ENCODE data around the gene MTR. TPM values are rescaled to one million over a fixed set of nuclear protein-coding genes. Genes with fewer than 3 reads are reported as not detected.
"Not testable (repeated sequence)": the region's sequence is repeated elsewhere in the genome, so short reads cannot be mapped to it uniquely, and the experiment has no call there.

MTR gene
- total RNA-seq, 1 experiment from 2014 or later: 8.7 TPM

- DNase-seq: peak; percentile 56
- Histone ChIP-seq H3K36me3 (peaks cover 40% of the 10 kb centered on the region), H3K27me3 (no peaks in the 10 kb centered on the region), H3K4me3 (no peak overlapping the region), H3K9me3 (no peaks in the 10 kb centered on the region)
Measured at GRCh38 chr1:236844499-236845271, 49.6 kb downstream of the MTR start.

GRCh38 chr1:236845830-236846229 is 50.7 kb downstream of the MTR start:
- Histone ChIP-seq H3K9me3 (no peaks in the 10 kb centered on the region), H3K4me3 (no peak overlapping the region), H3K36me3 (peaks cover 42% of the 10 kb centered on the region), H3K27me3 (no peaks in the 10 kb centered on the region)
- DNase-seq: no peak

GRCh38 chr1:236848274-236848923 is 53.3 kb downstream of the MTR start:
- H3K27me3 ChIP-seq: no peaks in the 10 kb centered on the region
- DNase-seq: no peak
- H3K4me3 ChIP-seq: no peak overlapping the region
- H3K36me3 ChIP-seq: peaks cover 57% of the 10 kb centered on the region
- no peaks in the 10 kb centered on the region for H3K9me3 ChIP-seq

GRCh38 chr1:236850077-236850979 is 55.2 kb downstream of the MTR start:
- H3K4me3 ChIP-seq: no peak overlapping the region
- DNase-seq: no peak
- H3K27me3 ChIP-seq: no peaks in the 10 kb centered on the region
- H3K36me3 ChIP-seq: peaks cover 57% of the 10 kb centered on the region
- no peaks in the 10 kb centered on the region for H3K9me3 ChIP-seq

GRCh38 chr1:236851871-236852270 is 56.8 kb downstream of the MTR start:
- no peaks in the 10 kb centered on the region for H3K27me3 ChIP-seq
- no peaks in the 10 kb centered on the region for H3K9me3 ChIP-seq
- DNase-seq: no peak
- peaks cover 68% of the 10 kb centered on the region for H3K36me3 ChIP-seq
- H3K4me3 ChIP-seq: no peak overlapping the region

- H3K36me3 ChIP-seq: peaks cover 74% of the 10 kb centered on the region
- no peak overlapping the region for H3K4me3 ChIP-seq
- DNase-seq: peak; percentile 2
- H3K27me3 ChIP-seq: no peaks in the 10 kb centered on the region
- peaks cover 3% of the 10 kb centered on the region; the same call in 1 of the 2 replicates for H3K9me3 ChIP-seq
Measured at GRCh38 chr1:236853921-236854604, 59.0 kb downstream of the MTR start.

- no peak overlapping the region for H3K4me3 ChIP-seq
- peaks cover 3% of the 10 kb centered on the region; the same call in 1 of the 2 replicates for H3K9me3 ChIP-seq
- DNase-seq: peak; percentile 82
- no peaks in the 10 kb centered on the region for H3K27me3 ChIP-seq
- H3K36me3 ChIP-seq: peaks cover 79% of the 10 kb centered on the region
Measured at GRCh38 chr1:236854605-236854983, 59.5 kb downstream of the MTR start.

- H3K9me3 ChIP-seq, DNase-seq: not testable (repeated sequence)
- peaks cover 77% of the 10 kb centered on the region for H3K36me3 ChIP-seq
Measured at GRCh38 chr1:236856649-236857048, 61.6 kb downstream of the MTR start.

GRCh38 chr1:236858165-236858564 is 63.1 kb downstream of the MTR start:
- Histone ChIP-seq H3K9me3 (peaks cover 3% of the 10 kb centered on the region; the same call in 1 of the 2 replicates), H3K27me3 (no peaks in the 10 kb centered on the region), H3K36me3 (peaks cover 73% of the 10 kb centered on the region), H3K4me3 (no peak overlapping the region)
- peak; percentile 5 for DNase-seq

More at GRCh38 chr1:236856649-236857048, 61.6 kb downstream of the MTR start:
- not testable (repeated sequence) for H3K27me3 ChIP-seq, H3K4me3 ChIP-seq

- H3K4me3 ChIP-seq: no peak overlapping the region
- H3K9me3 ChIP-seq: peaks cover 3% of the 10 kb centered on the region; the same call in 1 of the 2 replicates
- peaks cover 77% of the 10 kb centered on the region for H3K36me3 ChIP-seq
- no peaks in the 10 kb centered on the region for H3K27me3 ChIP-seq
- no peak for DNase-seq
Measured at GRCh38 chr1:236860101-236860500, 65.0 kb downstream of the MTR start.

- DNase-seq: no peak
- peaks cover 3% of the 10 kb centered on the region; the same call in 1 of the 2 replicates for H3K9me3 ChIP-seq
- no peaks in the 10 kb centered on the region for H3K27me3 ChIP-seq
- H3K36me3 ChIP-seq: peaks cover 77% of the 10 kb centered on the region
- no peak overlapping the region for H3K4me3 ChIP-seq
Measured at GRCh38 chr1:236860674-236861073, 65.6 kb downstream of the MTR start.

- H3K27me3 ChIP-seq: no peaks in the 10 kb centered on the region
- no peak for DNase-seq
- H3K4me3 ChIP-seq: no peak overlapping the region
- peaks cover 3% of the 10 kb centered on the region; the same call in 1 of the 2 replicates for H3K9me3 ChIP-seq
- H3K36me3 ChIP-seq: peaks cover 77% of the 10 kb centered on the region
Measured at GRCh38 chr1:236861560-236862218, 66.6 kb downstream of the MTR start.

- Histone ChIP-seq H3K27me3 (no peaks in the 10 kb centered on the region), H3K36me3 (peaks cover 75% of the 10 kb centered on the region), H3K9me3 (peaks cover 3% of the 10 kb centered on the region; the same call in 1 of the 2 replicates), H3K4me3 (no peak overlapping the region)
- no peak for DNase-seq
Measured at GRCh38 chr1:236862219-236862591, 67.1 kb downstream of the MTR start.

GRCh38 chr1:236862615-236863211 is 67.6 kb downstream of the MTR start:
- peaks cover 75% of the 10 kb centered on the region for H3K36me3 ChIP-seq
- no peak overlapping the region for H3K4me3 ChIP-seq
- peaks cover 3% of the 10 kb centered on the region; the same call in 1 of the 2 replicates for H3K9me3 ChIP-seq
- DNase-seq: peak; percentile 18
- no peaks in the 10 kb centered on the region for H3K27me3 ChIP-seq

- H3K36me3 ChIP-seq: peaks cover 71% of the 10 kb centered on the region
- no peaks in the 10 kb centered on the region for H3K27me3 ChIP-seq
- H3K9me3 ChIP-seq: no peaks in the 10 kb centered on the region
- DNase-seq: no peak
- no peak overlapping the region for H3K4me3 ChIP-seq
Measured at GRCh38 chr1:236864211-236864610, 69.1 kb downstream of the MTR start.

All from MG63 (cell line).